Osteocyte (in vitro differentiated cells): ENCODE results near the gene OSMR. TPM values are rescaled to one million over a fixed set of nuclear protein-coding genes. Genes with fewer than 3 reads are reported as not detected.

Experiments
- DNase-seq: peaks from one replicate; pipeline ENCODE4 v3.0.0; 2021; ENCODE audit warnings: mixed read lengths; ENCODE audit not compliant: unreplicated experiment; ENCODE audit errors: extremely low spot score
- H3K27ac Mint-ChIP-seq: one replicate; pipeline ENCODE4 v1.8.0; 2021; ENCODE audit warnings: mild to moderate bottlenecking, mixed read lengths; ENCODE audit not compliant: unreplicated experiment
- H3K27me3 Mint-ChIP-seq: one replicate; pipeline ENCODE4 v1.8.0; 2021; ENCODE audit warnings: mixed read lengths; ENCODE audit not compliant: unreplicated experiment
- H3K36me3 Mint-ChIP-seq: one replicate; pipeline ENCODE4 v1.8.0; 2021; ENCODE audit warnings: mixed read lengths; ENCODE audit not compliant: unreplicated experiment
- H3K4me1 Mint-ChIP-seq: one replicate; pipeline ENCODE4 v1.8.0; 2021; ENCODE audit warnings: mixed read lengths; ENCODE audit not compliant: unreplicated experiment
- H3K4me3 Mint-ChIP-seq: one replicate; pipeline ENCODE4 v1.8.0; 2021; ENCODE audit warnings: mild to moderate bottlenecking, moderate library complexity, mixed read lengths; ENCODE audit not compliant: unreplicated experiment
- H3K9me3 Mint-ChIP-seq: one replicate; pipeline ENCODE4 v1.8.0; 2021; ENCODE audit warnings: mixed read lengths; ENCODE audit not compliant: unreplicated experiment
- total RNA-seq: library from RNA; stranded (reverse); gene quantifications from 2 replicates; pipeline ENCODE4 v1.2.1, GENCODE V29; 2021
- TF ChIP-seq, protein P1 (sequence below): fragments of 200-600 bp; sonication (generic); IDR thresholded peaks from 2 replicates; pipeline ENCODE4 v1.5.0; 2021; ENCODE audit warnings: antibody characterized with exemption, mild to moderate bottlenecking, moderate library complexity

OSMR gene
- total RNA-seq, 1 donor from 2014 or later: 33.1 TPM

DNA sequence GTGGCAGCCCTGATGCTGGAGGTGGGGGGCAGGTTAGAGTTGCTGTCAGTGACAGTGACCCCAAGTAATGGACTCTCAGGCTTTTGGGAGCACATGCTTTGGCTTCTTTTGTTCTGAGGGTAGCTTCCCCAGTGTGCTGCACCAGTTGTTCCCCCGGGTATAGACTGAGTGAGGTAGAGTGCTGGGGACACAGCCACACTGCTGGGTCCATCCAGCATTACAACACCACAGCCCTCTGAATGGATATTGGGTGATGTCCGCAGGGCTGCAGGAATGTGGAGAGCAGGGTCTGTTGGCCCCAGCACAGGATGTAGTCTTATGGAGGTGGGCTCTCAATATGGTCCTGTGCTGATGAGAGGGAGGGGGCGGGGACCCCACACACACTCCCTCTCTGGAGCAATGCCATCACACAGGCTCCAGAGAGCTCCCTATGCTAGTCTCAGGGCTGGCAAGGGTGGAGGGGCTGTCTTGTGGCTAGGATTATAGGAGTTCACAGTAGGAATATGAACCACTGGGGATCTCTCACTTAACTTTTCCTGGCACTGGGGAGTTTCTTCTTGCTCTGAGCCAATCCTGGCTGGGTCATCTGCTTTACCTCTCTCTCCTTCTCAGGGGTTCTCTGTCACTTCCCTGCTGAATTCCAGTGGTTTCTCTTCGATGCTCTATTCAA, 20.7 kb downstream of the OSMR start:
- Mint-ChIP-seq H3K9me3 (peaks cover 19% of the 10 kb centered on the region), H3K4me1 (peaks cover 5% of the 10 kb centered on the region), H3K27me3 (no peaks in the 10 kb centered on the region), H3K4me3 (no peak overlapping the region), H3K36me3 (peaks cover 29% of the 10 kb centered on the region), H3K27ac (no peak overlapping the region)
- no peak for DNase-seq
- TF ChIP-seq, protein P1, sequence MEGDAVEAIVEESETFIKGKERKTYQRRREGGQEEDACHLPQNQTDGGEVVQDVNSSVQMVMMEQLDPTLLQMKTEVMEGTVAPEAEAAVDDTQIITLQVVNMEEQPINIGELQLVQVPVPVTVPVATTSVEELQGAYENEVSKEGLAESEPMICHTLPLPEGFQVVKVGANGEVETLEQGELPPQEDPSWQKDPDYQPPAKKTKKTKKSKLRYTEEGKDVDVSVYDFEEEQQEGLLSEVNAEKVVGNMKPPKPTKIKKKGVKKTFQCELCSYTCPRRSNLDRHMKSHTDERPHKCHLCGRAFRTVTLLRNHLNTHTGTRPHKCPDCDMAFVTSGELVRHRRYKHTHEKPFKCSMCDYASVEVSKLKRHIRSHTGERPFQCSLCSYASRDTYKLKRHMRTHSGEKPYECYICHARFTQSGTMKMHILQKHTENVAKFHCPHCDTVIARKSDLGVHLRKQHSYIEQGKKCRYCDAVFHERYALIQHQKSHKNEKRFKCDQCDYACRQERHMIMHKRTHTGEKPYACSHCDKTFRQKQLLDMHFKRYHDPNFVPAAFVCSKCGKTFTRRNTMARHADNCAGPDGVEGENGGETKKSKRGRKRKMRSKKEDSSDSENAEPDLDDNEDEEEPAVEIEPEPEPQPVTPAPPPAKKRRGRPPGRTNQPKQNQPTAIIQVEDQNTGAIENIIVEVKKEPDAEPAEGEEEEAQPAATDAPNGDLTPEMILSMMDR: no peak

DNA sequence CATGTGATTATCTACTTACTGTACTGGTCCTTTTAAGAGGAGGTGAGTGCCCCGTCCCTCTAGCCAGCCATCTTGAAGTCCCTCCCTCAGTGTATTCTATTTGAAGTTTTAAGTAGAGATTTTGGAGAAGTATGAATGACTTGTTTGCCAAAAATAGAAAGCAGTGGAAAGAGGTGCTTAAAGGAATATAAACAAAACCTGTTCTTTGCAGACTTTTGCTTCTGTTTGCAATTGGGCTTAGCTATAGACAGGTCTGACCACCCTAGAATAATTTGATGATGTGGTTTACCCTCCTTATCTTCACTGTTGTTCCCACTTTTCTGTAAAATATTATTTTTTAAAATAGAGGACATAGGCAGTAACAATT, 21.2 kb downstream of the OSMR start:
- Mint-ChIP-seq H3K9me3 (peaks cover 19% of the 10 kb centered on the region), H3K27ac (no peak overlapping the region), H3K4me1 (peaks cover 8% of the 10 kb centered on the region), H3K27me3 (no peaks in the 10 kb centered on the region), H3K36me3 (peaks cover 29% of the 10 kb centered on the region), H3K4me3 (no peak overlapping the region)
- TF ChIP-seq, protein P1: no peak
- no peak for DNase-seq

DNA sequence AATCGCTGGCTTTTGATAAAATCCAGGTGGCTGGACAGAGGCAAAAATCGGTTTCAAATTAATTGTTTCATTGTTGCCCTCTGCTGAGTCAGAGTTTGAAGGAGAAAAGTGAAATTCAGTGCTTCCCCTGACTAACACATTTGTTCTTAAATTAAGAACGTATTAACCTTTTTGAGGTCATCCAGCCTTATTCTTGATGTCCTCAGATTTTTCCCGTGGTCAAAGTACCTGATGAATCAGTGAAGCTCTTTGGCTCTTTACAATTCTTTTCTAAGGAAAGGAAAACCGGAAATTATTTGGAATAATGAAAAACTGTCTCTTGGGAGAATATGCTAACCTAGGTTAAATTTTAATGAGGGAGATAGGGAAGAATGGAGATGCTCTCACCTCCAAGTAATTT, 21.6 kb downstream of the OSMR start:
- no peak overlapping the region for H3K4me3 Mint-ChIP-seq
- no peak for DNase-seq
- H3K27me3 Mint-ChIP-seq: no peaks in the 10 kb centered on the region
- no peak overlapping the region for H3K27ac Mint-ChIP-seq
- H3K9me3 Mint-ChIP-seq: peaks cover 19% of the 10 kb centered on the region
- H3K36me3 Mint-ChIP-seq: peaks cover 29% of the 10 kb centered on the region
- TF ChIP-seq, protein P1: no peak
- peaks cover 9% of the 10 kb centered on the region for H3K4me1 Mint-ChIP-seq

DNA sequence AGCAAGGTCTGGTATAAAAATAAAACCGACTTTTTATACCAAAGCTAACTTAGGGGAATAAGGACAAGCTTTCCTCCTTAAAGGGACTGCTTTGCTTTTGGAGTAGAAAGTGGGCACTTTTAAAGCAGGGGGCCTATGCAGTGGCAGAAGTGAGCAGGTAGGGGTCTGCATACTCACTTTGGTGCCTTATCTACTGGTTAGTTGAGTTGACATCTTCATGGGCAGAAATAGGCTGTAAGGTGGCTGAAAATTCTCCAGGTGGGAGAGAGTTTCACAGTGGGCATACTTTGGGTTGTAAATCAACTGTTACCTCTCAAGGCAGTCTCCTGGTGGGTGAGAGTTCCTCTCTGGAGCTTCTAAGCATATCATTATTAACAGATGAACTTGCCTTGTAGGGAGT, 24.8 kb downstream of the OSMR start:
- no peak for DNase-seq
- Mint-ChIP-seq H3K9me3 (no peaks in the 10 kb centered on the region), H3K36me3 (peaks cover 26% of the 10 kb centered on the region), H3K27ac (no peak overlapping the region), H3K27me3 (no peaks in the 10 kb centered on the region), H3K4me1 (peaks cover 11% of the 10 kb centered on the region), H3K4me3 (no peak overlapping the region)
- TF ChIP-seq, protein P1: no peak

DNA sequence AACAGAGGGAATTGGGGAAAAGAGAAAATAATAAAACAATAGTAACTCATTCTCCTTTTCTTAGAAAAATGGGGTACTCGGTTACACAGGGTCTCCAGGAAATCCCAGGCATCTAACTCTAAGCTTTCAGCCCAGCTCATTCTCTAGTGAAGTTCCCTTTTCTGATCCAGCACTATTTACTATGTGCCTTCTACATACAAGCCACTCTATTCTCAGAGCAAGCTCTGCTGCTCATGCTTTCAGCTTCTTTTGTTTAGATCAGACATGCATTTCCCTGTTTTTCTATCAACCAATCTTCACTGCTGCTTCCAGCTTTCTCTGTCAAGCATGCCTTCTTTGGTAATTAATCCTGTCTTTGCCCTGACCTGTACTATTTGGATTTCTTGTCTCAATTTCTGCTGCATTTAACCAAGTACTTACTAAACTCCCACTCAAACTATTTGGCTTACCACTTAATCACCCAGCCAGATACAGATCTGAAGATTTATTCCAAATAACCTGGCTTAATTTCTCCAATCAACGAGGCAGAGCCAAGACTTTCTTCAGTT, 25.3 kb downstream of the OSMR start:
- Mint-ChIP-seq H3K27me3 (no peaks in the 10 kb centered on the region), H3K27ac (no peak overlapping the region), H3K4me1 (peaks cover 11% of the 10 kb centered on the region), H3K36me3 (peaks cover 31% of the 10 kb centered on the region), H3K9me3 (no peaks in the 10 kb centered on the region), H3K4me3 (no peak overlapping the region)
- no peak for DNase-seq
- TF ChIP-seq, protein P1: no peak
